ENCODE results near the gene HK1.

HK1 gene

DNA sequence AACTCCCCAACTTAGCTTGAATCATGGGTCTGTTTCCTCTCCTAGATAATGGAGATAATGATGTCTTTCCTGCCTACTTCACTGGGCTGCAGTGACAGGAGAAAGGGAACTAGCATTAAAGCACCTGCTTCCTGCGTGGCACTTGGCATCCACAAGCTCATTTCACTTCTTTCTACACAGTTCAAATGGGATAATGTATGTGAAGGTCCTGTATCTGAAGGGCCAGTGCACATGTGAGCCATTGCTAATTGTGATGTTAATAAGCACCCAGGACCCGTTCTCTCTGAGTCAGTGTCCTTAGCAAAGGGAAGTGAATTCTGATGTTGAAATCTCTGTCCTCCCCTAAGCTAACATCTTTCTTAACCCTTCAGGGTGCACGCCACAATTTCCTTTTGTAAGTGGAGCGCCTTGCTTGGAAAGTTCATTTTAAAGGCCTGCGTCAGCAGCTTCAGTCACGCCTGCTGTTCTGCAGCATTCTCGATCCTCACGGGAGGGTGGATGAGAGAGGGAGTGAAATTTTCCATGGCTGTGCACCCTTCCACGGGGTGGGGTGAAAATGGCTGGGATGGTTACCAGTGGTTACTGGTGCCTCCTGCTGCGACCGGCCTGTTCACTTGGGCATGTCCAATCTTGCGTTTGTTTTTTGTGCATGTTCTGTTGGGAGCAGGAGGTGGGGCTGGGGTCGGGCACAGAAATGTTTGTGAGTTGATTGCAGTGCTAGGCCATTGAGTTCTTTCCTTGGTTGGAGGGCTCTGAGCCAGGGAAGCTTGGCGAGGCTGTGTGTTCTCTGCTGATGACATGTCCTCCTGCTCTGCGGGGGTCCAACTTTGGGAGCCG, 59.2 kb downstream of the HK1 start:
- Histone ChIP-seq H3K4me1 (ENCODE audit: control insufficient read depth, insufficient read depth, low read length) (peaks cover 71% of the 10 kb centered on the region), H3K27ac (ENCODE audit: low read length) (peak overlapping the region; percentile 24), H3K9ac (ENCODE audit: low read length in 2 of 2) (no peak overlapping the region), H3K27me3 (ENCODE audit: control insufficient read depth in 1 of 2, insufficient read depth in 2 of 2, low read length in 2 of 2) (no peaks in the 10 kb centered on the region), H3K36me3 (ENCODE audit: control insufficient read depth in 2 of 2, insufficient read depth in 2 of 2, low read length in 2 of 2) (no peaks in the 10 kb centered on the region), H3K4me3 (ENCODE audit: low read length in 2 of 2) (peak overlapping the region in 1 of 2 donors; percentile 40), H3K9me3 (ENCODE audit: control insufficient read depth in 2 of 2, low read length in 2 of 2) (no peaks in the 10 kb centered on the region)

DNA sequence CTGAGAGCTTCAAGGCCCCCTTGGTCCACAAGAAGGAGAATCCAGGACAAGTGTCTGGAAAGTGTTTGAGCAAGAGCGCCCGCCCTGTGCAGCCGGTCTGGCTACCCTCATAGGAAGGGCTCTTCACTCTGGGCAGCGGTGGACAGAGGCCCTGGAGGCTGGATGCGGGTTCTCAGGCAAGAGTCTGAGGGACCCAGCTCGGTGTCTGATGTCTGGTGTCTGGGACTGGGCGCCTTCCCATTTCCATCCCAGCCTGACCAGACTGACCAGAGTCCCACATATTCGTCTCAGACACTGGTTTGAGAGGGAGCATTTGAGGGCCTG, 59.8 kb downstream of the HK1 start:
- peak overlapping the region; percentile 24 for H3K27ac ChIP-seq (ENCODE audit: low read length)
- H3K9ac ChIP-seq (ENCODE audit: low read length in 2 of 2) = no peak overlapping the region
- H3K4me3 ChIP-seq (ENCODE audit: low read length in 2 of 2) = peak overlapping the region in 1 of 2 donors; percentile 40
- no peaks in the 10 kb centered on the region for H3K36me3 ChIP-seq (ENCODE audit: control insufficient read depth in 2 of 2, insufficient read depth in 2 of 2, low read length in 2 of 2)
- H3K27me3 ChIP-seq (ENCODE audit: control insufficient read depth in 1 of 2, insufficient read depth in 2 of 2, low read length in 2 of 2) = no peaks in the 10 kb centered on the region
- peaks cover 65% of the 10 kb centered on the region for H3K4me1 ChIP-seq (ENCODE audit: control insufficient read depth, insufficient read depth, low read length)
- no peaks in the 10 kb centered on the region for H3K9me3 ChIP-seq (ENCODE audit: control insufficient read depth in 2 of 2, low read length in 2 of 2)

DNA sequence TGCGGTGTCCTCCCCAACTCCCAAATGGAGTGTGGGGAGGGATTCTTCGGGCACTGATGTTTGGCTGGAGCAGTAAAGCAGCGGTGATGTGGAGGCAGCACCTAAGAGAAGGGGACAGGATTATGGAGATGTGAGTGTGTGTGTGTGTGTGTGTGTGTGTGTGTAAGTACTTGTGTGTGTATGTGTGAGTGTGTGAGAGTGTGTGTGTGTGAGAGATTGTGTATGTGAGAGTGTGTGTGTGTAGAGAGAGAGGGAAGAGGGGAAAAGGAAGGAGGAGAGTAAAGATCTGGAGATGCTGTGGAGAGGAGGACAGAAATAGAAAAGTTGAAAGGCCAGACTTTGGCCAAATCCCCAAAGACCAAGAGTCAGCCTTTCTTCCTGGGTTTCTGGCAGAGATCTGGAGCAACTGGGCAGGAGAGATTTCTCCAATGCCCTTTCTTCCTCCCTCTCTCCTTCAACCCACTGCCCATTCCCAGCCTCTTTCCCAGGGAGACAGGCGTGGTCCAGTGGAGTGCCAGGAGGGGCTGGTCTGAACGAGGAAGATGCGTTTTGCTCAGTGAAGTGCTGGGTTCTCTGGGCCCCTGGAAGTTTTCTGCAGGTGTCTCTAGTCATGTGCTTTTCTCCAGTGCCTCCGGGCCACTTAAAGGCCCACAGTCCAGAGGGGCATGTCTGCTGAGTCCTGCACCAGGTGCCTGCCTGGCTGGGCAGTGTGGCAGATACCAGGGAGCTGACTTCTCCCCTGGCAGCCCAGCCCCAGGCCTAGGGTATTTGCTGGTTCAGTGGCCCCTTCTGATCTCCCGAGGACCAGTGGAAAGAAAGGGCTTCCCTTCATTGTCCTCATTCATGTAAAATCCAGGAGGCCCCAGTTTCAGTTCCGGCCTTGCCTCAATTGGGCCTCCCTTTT, 60.5 kb downstream of the HK1 start:
- Histone ChIP-seq H3K4me3 (ENCODE audit: low read length in 2 of 2) (no peak overlapping the region), H3K4me1 (ENCODE audit: control insufficient read depth, insufficient read depth, low read length) (peaks cover 59% of the 10 kb centered on the region), H3K27me3 (ENCODE audit: control insufficient read depth in 1 of 2, insufficient read depth in 2 of 2, low read length in 2 of 2) (no peaks in the 10 kb centered on the region), H3K27ac (ENCODE audit: low read length) (peak overlapping the region; percentile 24), H3K9ac (ENCODE audit: low read length in 2 of 2) (no peak overlapping the region), H3K9me3 (ENCODE audit: control insufficient read depth in 2 of 2, low read length in 2 of 2) (no peaks in the 10 kb centered on the region), H3K36me3 (ENCODE audit: control insufficient read depth in 2 of 2, insufficient read depth in 2 of 2, low read length in 2 of 2) (peaks cover 0 to 3% of the 10 kb centered on the region in 2 donors)

DNA sequence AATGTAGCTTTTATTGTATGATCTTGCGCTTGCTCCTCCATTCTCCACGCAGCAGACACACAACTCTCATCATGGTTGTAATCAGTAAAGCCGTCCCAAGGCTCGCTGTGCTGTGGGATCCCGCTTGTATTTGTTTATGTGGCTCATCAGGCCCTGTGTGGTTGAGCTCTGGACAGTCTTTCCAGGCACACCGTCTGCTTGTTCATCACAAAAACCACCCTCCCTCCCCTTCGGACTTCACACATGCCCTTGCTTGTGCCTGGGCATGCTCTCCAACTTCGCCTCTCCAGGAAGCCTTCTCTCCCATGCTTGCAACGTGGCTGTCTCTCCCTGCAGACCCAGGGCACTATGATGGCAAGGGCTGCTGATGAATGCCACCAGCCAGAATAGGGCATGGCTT, 62.4 kb downstream of the HK1 start:
- Histone ChIP-seq H3K9me3 (ENCODE audit: control insufficient read depth in 2 of 2, low read length in 2 of 2) (no peaks in the 10 kb centered on the region), H3K27me3 (ENCODE audit: control insufficient read depth in 1 of 2, insufficient read depth in 2 of 2, low read length in 2 of 2) (no peaks in the 10 kb centered on the region), H3K27ac (ENCODE audit: low read length) (no peak overlapping the region), H3K9ac (ENCODE audit: low read length in 2 of 2) (no peak overlapping the region), H3K4me3 (ENCODE audit: low read length in 2 of 2) (no peak overlapping the region), H3K4me1 (ENCODE audit: control insufficient read depth, insufficient read depth, low read length) (peaks cover 49% of the 10 kb centered on the region), H3K36me3 (ENCODE audit: control insufficient read depth in 2 of 2, insufficient read depth in 2 of 2, low read length in 2 of 2) (peaks cover 5 to 16% of the 10 kb centered on the region in 2 donors)

DNA sequence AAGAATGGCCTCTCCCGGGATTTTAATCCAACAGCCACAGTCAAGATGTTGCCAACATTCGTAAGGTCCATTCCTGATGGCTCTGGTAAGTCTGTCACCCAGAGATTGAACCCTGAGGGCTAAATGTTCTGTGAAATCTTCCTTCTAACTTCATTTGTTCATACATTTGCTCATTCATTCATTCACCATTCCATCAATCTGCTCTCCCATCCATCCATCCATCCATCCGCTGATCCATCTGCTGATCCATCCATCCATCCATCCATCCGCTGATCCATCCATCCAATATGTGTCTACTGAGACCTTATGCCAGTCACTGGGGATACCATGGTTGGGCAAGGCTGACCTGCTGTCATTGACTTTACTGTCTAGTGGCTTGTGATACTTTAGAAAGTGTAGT, 65.6 kb downstream of the HK1 start:
- Histone ChIP-seq H3K4me3 (ENCODE audit: low read length in 2 of 2) (no peak overlapping the region), H3K27ac (ENCODE audit: low read length) (no peak overlapping the region), H3K4me1 (ENCODE audit: control insufficient read depth, insufficient read depth, low read length) (peaks cover 33% of the 10 kb centered on the region), H3K9ac (ENCODE audit: low read length in 2 of 2) (no peak overlapping the region), H3K36me3 (ENCODE audit: control insufficient read depth in 2 of 2, insufficient read depth in 2 of 2, low read length in 2 of 2) (peaks cover 5 to 18% of the 10 kb centered on the region in 2 donors), H3K27me3 (ENCODE audit: control insufficient read depth in 1 of 2, insufficient read depth in 2 of 2, low read length in 2 of 2) (no peaks in the 10 kb centered on the region), H3K9me3 (ENCODE audit: control insufficient read depth in 2 of 2, low read length in 2 of 2) (no peaks in the 10 kb centered on the region)

DNA sequence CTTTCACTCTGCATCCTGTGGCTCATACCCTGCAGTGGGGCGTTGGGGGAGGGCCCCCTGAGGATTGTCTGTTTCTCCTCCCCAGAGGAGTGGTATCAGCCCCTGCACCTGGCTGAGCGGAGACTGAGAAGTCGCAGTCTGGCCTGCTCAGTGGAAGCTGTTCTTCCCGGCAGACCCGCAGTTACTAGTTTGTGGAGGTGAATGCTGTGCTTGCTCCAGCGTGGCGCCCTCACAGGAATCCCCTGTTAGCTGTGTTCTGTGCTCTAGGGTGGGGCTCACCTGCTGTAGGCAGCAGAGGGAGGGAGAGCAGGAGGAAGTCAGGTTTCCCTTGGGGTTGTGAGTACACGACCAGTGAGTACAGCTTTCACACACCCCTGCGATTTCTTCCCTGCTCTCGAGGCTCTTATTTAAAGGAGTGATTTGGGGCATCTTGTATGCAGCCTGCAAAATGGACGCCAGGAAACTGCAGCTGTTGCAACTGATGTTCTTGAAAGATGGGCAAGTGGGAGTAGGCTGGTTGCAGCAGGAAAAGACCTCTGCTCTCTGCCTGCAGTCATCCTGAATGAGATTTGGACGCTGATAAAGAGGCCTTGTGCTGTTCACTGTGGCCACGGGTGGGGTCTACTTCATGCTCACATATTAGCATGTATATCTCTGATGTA, 66.4 kb downstream of the HK1 start:
- no peak overlapping the region for H3K27ac ChIP-seq (ENCODE audit: low read length)
- no peak overlapping the region for H3K4me3 ChIP-seq (ENCODE audit: low read length in 2 of 2)
- H3K27me3 ChIP-seq (ENCODE audit: control insufficient read depth in 1 of 2, insufficient read depth in 2 of 2, low read length in 2 of 2) = no peaks in the 10 kb centered on the region
- H3K36me3 ChIP-seq (ENCODE audit: control insufficient read depth in 2 of 2, insufficient read depth in 2 of 2, low read length in 2 of 2) = peaks cover 5 to 23% of the 10 kb centered on the region in 2 donors
- H3K9me3 ChIP-seq (ENCODE audit: control insufficient read depth in 2 of 2, low read length in 2 of 2) = no peaks in the 10 kb centered on the region
- peaks cover 33% of the 10 kb centered on the region for H3K4me1 ChIP-seq (ENCODE audit: control insufficient read depth, insufficient read depth, low read length)
- H3K9ac ChIP-seq (ENCODE audit: low read length in 2 of 2) = no peak overlapping the region

DNA sequence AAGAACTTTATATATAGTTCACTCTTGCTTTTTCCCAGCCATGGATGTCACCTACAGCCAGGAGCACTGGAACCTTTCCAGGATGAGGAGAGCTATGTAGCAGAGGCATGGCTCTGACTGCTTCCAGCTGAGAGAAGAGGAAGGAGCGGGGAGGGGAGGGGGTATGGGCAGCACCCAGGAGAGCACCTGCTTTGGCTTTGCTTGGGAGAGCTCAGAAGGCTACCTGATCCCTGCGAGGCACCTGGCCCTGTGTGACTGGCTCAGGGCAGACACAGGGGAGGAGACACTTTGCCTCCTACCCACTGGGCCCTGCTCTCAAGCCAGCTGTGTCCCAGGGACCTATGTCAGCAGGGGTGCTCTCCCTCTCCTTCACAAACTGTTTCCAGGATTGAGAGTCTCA, 67.1 kb downstream of the HK1 start:
- H3K4me1 ChIP-seq (ENCODE audit: control insufficient read depth, insufficient read depth, low read length) = peaks cover 29% of the 10 kb centered on the region
- no peaks in the 10 kb centered on the region for H3K27me3 ChIP-seq (ENCODE audit: control insufficient read depth in 1 of 2, insufficient read depth in 2 of 2, low read length in 2 of 2)
- H3K9me3 ChIP-seq (ENCODE audit: control insufficient read depth in 2 of 2, low read length in 2 of 2) = no peaks in the 10 kb centered on the region
- no peak overlapping the region for H3K9ac ChIP-seq (ENCODE audit: low read length in 2 of 2)
- H3K4me3 ChIP-seq (ENCODE audit: low read length in 2 of 2) = no peak overlapping the region
- H3K27ac ChIP-seq (ENCODE audit: low read length) = no peak overlapping the region
- H3K36me3 ChIP-seq (ENCODE audit: control insufficient read depth in 2 of 2, insufficient read depth in 2 of 2, low read length in 2 of 2) = peaks cover 5 to 23% of the 10 kb centered on the region in 2 donors

DNA sequence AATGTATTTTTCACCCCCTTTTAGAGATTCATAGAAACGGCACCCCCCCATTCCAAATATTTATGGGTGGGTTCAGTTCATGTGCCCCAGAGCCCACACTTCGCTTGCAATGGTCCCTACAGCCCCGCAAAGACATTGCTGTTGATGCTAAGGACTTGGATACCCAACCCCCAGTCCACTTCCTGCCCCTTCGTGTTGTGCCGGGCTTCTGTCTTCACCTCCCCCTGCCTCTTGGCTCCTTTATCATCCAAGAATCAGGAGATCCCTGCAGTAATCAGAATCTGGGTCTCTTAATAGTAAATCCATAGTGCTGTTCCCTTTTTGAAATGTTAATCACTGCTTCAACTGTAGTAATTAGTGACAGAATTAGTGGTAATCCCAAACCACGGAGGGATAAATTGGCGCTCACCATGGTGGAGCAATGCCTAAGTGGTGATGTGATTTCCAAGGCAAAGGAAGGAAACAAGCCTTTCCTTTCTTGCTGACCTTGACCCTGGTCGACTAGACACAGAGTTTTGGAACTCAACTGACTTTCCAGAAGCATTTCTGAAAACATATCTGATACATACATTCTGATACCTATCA, 67.7 kb downstream of the HK1 start:
- H3K4me1 ChIP-seq (ENCODE audit: control insufficient read depth, insufficient read depth, low read length) = peaks cover 23% of the 10 kb centered on the region
- no peaks in the 10 kb centered on the region for H3K27me3 ChIP-seq (ENCODE audit: control insufficient read depth in 1 of 2, insufficient read depth in 2 of 2, low read length in 2 of 2)
- H3K27ac ChIP-seq (ENCODE audit: low read length) = no peak overlapping the region

DNA sequence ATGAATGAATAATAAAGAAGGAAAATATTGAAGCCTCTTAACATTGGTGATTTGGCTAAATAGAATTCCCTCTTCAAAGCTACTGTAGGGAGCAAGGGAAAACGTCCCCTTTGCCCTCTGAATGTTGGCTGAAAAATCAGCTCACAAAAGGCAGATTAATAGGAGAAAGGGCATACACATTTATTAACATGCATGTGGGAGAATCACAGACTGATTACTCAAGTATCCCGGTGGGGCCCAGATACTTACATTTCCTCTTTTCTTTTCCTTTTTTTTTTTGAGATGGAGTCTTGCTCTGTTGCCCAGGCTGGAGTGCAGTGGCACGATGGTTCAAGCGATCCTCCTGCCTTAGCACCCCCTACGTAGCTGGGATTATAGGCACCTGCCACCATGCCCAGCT, 68.5 kb downstream of the HK1 start:
- H3K4me1 ChIP-seq (ENCODE audit: control insufficient read depth, insufficient read depth, low read length) = peaks cover 23% of the 10 kb centered on the region
- no peak overlapping the region for H3K27ac ChIP-seq (ENCODE audit: low read length)
- no peak overlapping the region for H3K9ac ChIP-seq (ENCODE audit: low read length in 2 of 2)
- H3K4me3 ChIP-seq (ENCODE audit: low read length in 2 of 2) = no peak overlapping the region
- no peaks in the 10 kb centered on the region for H3K27me3 ChIP-seq (ENCODE audit: control insufficient read depth in 1 of 2, insufficient read depth in 2 of 2, low read length in 2 of 2)
- peaks cover 5 to 23% of the 10 kb centered on the region in 2 donors for H3K36me3 ChIP-seq (ENCODE audit: control insufficient read depth in 2 of 2, insufficient read depth in 2 of 2, low read length in 2 of 2)
- H3K9me3 ChIP-seq (ENCODE audit: control insufficient read depth in 2 of 2, low read length in 2 of 2) = no peaks in the 10 kb centered on the region

More for the DNA sequence above, 67.7 kb downstream of the HK1 start:
- Histone ChIP-seq H3K36me3 (ENCODE audit: control insufficient read depth in 2 of 2, insufficient read depth in 2 of 2, low read length in 2 of 2) (peaks cover 5 to 23% of the 10 kb centered on the region in 2 donors), H3K9ac (ENCODE audit: low read length in 2 of 2) (no peak overlapping the region), H3K9me3 (ENCODE audit: control insufficient read depth in 2 of 2, low read length in 2 of 2) (no peaks in the 10 kb centered on the region), H3K4me3 (ENCODE audit: low read length in 2 of 2) (no peak overlapping the region)

DNA sequence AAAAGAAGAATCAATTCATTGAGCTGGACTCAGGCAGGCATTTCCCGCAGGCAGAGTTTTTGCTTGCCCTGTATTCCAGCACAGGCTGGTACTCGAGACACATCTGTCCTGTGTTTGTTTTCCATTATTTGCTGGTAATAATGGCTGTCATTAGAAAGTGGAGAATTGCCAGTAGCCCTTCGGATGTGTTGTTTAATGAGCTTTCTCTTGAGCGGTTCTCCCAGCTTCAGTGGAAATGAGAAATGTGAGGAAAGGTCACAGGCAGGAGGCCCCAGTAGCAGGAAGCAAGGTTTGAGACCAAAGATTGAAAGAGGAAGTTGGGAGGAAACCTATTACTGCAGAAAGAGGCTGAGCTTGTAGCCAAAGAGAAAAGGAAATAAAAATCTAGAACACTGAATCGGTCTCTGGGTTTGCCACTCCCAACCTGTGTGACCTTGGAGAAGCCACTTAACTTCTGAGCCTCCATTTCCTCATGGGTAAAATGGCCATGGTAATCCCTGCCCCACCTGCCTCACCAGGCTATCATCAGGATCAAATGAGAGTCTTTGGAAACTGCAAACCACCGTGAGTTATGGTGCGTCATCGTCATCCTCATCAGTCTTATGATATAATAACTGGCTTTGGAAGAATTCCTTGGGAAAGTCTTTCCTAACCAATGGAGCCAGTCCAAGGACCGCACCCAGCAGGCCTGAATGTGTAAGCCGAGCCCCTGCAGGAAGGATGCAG, 70.7 kb downstream of the HK1 start:
- Histone ChIP-seq H3K36me3 (ENCODE audit: control insufficient read depth in 2 of 2, insufficient read depth in 2 of 2, low read length in 2 of 2) (peaks cover 8 to 23% of the 10 kb centered on the region in 2 donors), H3K9ac (ENCODE audit: low read length in 2 of 2) (no peak overlapping the region), H3K9me3 (ENCODE audit: control insufficient read depth in 2 of 2, low read length in 2 of 2) (no peaks in the 10 kb centered on the region), H3K27me3 (ENCODE audit: control insufficient read depth in 1 of 2, insufficient read depth in 2 of 2, low read length in 2 of 2) (no peaks in the 10 kb centered on the region), H3K4me1 (ENCODE audit: control insufficient read depth, insufficient read depth, low read length) (peaks cover 23% of the 10 kb centered on the region), H3K4me3 (ENCODE audit: low read length in 2 of 2) (no peak overlapping the region), H3K27ac (ENCODE audit: low read length) (no peak overlapping the region)
